Activated T-cell treated with anti-CD3 and anti-CD28 coated beads for 48 hours (primary cell): ENCODE results near the gene SLC37A2.

Source experiments
- DNase-seq: peaks from one replicate; pipeline ENCODE4 v3.0.0-alpha.2; 2020; ENCODE audit warnings: low read depth

SLC37A2 gene

DNA sequence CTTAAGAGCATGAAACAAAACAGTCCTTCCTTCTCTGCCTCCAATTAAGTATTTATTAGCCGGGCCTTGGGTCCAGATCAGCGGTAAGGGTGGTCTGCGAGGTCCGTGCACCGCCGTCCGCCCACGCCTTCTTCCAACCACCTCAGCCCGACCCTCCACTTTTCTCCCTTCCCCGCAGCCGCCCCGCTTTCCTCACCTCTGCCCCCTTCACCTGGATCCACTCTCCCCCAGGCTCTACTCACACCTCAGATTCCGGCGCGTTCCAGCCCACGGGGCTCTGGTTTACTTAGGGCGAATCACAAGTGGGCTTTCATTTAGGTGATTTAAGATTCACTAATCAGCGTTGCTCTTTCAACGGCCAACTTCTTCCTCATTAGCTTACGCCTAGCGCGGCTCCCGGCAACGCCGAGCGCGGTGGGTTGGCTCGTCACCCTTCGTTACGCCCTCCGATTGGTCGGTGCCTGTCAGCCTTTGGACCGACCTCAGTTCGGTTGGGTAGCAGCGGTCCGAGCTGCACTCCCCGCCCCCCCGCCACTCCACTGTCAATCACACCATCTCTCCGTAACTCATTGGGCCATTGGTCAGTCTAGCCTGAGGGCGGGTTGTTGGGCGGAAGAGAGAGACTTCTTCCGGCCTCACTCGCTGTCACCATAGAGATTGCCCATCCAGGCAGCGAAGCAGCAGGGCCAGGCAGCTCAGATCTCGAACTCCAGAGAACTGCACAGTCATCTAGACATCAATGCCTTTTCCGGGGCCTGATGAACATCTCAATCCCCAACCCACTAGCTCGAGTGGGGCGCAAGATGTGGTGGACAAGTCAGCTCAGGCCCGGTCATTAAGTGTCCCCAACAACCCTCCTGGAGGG lies 48.5 kb downstream of the SLC37A2 start, which contains the start of gene TMEM218:
Gene TMEM218 (minus strand): TSS at position 284 of the 865 bp plus-strand sequence. CDS start 9,385 bp downstream, outside the sequence.
- DNase-seq: peak; percentile 93

GRCh38 chr11:125112208-125112604 lies 49.1 kb downstream of the SLC37A2 start:
- DNase-seq: no peak

- no peak for DNase-seq
Observed at GRCh38 chr11:125114518-125114917, 51.4 kb downstream of the SLC37A2 start.

- DNase-seq: no peak
Observed at GRCh38 chr11:125117429-125117828, 54.3 kb downstream of the SLC37A2 start.

- no peak for DNase-seq
Observed at GRCh38 chr11:125123194-125123946, 60.3 kb downstream of the SLC37A2 start.

DNA sequence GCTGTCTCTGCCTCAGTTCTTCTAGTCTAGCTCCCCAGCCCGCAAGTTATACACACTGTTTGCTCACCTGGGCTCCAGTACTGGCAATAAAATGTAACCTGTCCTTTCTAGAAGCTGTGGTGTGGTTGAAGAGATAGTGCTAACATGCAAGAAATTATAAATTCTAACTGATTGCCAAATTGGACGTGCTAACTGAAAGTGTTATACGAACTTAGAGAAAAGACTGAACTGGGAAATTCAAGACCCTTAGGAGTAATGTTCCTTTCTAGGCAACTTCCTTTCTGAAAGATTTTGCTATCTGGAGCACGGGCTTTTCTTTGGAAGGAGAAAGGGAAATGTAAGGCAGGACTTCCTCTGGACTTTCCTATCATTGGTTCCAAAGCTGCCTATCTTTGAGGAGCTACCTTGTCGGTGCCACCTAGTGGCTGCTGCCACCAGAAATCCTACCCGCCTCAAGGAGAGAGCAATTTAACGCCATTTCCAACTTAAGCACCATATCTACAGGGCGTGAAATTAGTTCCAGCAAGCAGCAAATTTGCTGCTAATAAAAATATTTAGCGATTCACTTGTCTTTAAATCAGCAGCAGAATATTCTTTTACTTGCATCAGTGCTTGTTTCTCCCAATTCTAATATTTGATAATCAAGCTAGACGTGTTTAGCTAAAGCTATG lies 61.0 kb downstream of the SLC37A2 start:
- peak; percentile 39 for DNase-seq

DNA sequence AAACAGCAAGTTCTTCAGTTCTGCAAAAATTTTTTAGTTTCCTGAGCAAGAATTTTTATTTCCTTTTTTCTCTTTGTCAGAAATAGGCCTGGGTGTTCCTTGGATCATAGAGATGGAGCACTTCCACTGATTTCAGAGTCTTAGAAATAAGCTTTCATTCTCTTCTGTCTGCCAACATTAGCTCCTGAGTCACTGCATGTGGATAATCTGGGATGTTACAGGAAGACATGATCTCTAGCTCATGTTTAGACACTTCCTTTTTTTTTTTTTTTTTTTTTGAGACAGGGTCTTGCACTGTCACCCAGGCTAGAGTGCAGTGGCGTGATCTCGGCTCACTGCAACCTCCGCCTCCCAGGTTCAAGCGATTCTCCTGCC lies 61.5 kb downstream of the SLC37A2 start:
- DNase-seq: no peak

GRCh38 chr11:125128450-125128849 lies 65.3 kb downstream of the SLC37A2 start:
- no peak for DNase-seq

DNA sequence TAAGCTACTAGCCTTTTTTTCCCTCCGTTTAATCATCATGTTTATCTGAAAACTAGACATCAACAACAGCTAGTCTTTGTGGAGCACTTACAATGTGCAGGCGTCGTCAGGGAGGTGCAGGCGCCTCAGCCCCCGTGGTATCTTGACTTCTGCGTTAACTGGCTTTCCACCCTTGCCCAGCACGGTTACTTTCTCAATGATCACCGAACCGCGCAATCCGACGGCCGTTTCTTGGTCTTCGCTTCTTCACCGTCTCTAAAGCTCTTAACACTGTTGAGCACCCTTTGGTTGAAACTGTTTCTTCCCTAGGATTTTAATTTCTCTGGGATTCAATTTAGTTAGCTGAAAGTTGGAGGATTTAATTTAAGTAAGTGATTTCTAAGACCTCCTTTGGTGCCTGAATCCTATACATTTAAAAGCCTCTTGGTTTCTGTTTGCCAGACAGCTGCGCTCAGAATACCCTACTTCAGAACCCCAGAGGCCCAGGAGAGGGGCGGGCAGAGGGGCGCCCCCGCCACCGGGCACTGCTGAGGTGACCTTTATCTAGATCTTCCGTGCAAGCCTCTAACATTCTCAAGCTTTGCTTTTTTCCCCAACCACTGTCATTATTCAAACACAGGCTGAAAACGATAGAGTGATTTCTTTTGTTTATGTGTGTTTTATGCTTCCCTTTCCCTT lies 66.3 kb downstream of the SLC37A2 start:
- no peak for DNase-seq

GRCh38 chr11:125132071-125132470 lies 69.0 kb downstream of the SLC37A2 start:
- no peak for DNase-seq

GRCh38 chr11:125132596-125132995 lies 69.5 kb downstream of the SLC37A2 start:
- no peak for DNase-seq

GRCh38 chr11:125136001-125136400 lies 72.9 kb downstream of the SLC37A2 start:
- no peak for DNase-seq

DNA sequence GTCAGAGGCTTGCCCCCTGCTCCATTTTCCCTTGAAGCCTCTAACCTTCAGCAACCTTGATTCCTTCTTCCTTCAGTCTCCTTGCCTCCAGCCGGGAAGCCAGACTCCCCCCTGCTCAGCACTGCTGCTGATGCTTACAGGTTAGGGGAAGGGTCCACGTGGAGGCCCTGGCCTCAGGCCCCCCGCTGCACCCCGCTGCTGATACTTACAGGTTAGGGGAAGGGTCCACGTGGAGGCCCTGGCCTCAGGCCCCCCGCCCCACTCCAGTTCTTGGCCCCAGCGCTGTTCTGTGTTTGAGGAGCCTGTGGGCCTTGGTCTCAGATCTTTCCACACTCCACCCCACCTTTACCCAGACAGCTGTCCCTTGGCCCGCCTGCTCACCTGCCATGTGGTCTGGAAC lies 75.9 kb downstream of the SLC37A2 start:
- DNase-seq: no peak

- no peak for DNase-seq
Observed at GRCh38 chr11:125139778-125140177, 76.7 kb downstream of the SLC37A2 start.
